Skeletal muscle satellite cell (primary cell): ENCODE results near the gene RPS27.
"Not testable (repeated sequence)": the region's sequence is repeated elsewhere in the genome, so short reads cannot be mapped to it uniquely, and the experiment has no call there.

Source experiments
- H3K27me3 ChIP-seq: 2 replicates; pipeline ENCODE4 v1.7.0; 2013; ENCODE audit warnings: low read length; ENCODE audit not compliant: control insufficient read depth, insufficient read depth
- H3K36me3 ChIP-seq: 2 replicates; pipeline ENCODE4 v1.7.0; 2013; ENCODE audit warnings: mild to moderate bottlenecking, control low read depth, low read length; ENCODE audit not compliant: insufficient read depth
- H3K4me1 ChIP-seq: 2 replicates; pipeline ENCODE4 v1.7.0; 2013; ENCODE audit warnings: low read length; ENCODE audit not compliant: control insufficient read depth, insufficient read depth
- H3K4me2 ChIP-seq: 2 replicates; pipeline ENCODE4 v1.7.0; 2013; ENCODE audit warnings: mild to moderate bottlenecking, low read length
- H3K4me3 ChIP-seq: 2 replicates; pipeline ENCODE4 v1.7.0; 2013; ENCODE audit warnings: low read length
- H3K9ac ChIP-seq: 2 replicates; pipeline ENCODE4 v1.7.0; 2013; ENCODE audit warnings: mild to moderate bottlenecking, low read depth, low read length, moderate library complexity
- H3K9me3 ChIP-seq: replicated peaks from 2 replicates; pipeline ENCODE4 v1.7.0; 2013; ENCODE audit warnings: mild to moderate bottlenecking, control low read depth, low read length

The RPS27 gene

GRCh38 chr1:153995202-153995601, 4.6 kb downstream of the RPS27 start:
- Histone ChIP-seq H3K27me3 (no peaks in the 10 kb centered on the region), H3K36me3 (peaks cover 34% of the 10 kb centered on the region), H3K9ac (no peak overlapping the region), H3K4me3 (no peak overlapping the region), H3K4me2 (no peak overlapping the region), H3K9me3 (no peaks in the 10 kb centered on the region), H3K4me1 (peaks cover 9% of the 10 kb centered on the region)

- H3K36me3 ChIP-seq = peaks cover 34% of the 10 kb centered on the region
- H3K4me3 ChIP-seq = no peak overlapping the region
Measured at GRCh38 chr1:153995640-153996039, 5.1 kb downstream of the RPS27 start.

GRCh38 chr1:153996882-153997281, 6.3 kb downstream of the RPS27 start:
- not testable (repeated sequence) for H3K9me3 ChIP-seq, H3K9ac ChIP-seq, H3K4me1 ChIP-seq, H3K4me2 ChIP-seq, H3K4me3 ChIP-seq, H3K27me3 ChIP-seq
- peaks cover 27% of the 10 kb centered on the region for H3K36me3 ChIP-seq

More at GRCh38 chr1:153995640-153996039, 5.1 kb downstream of the RPS27 start:
- Histone ChIP-seq H3K9ac (no peak overlapping the region), H3K4me2 (no peak overlapping the region), H3K4me1 (peaks cover 7% of the 10 kb centered on the region), H3K27me3 (no peaks in the 10 kb centered on the region), H3K9me3 (no peaks in the 10 kb centered on the region)

GRCh38 chr1:154000420-154000819, 9.9 kb downstream of the RPS27 start:
- H3K4me3 ChIP-seq = no peak overlapping the region
- peaks cover 3% of the 10 kb centered on the region for H3K36me3 ChIP-seq
- no peaks in the 10 kb centered on the region for H3K4me1 ChIP-seq
- no peaks in the 10 kb centered on the region for H3K27me3 ChIP-seq
- H3K9ac ChIP-seq = no peak overlapping the region
- H3K4me2 ChIP-seq = no peak overlapping the region
- no peaks in the 10 kb centered on the region for H3K9me3 ChIP-seq

GRCh38 chr1:154006136-154006535, 15.6 kb downstream of the RPS27 start:
- Histone ChIP-seq H3K27me3 (no peaks in the 10 kb centered on the region), H3K9me3 (no peaks in the 10 kb centered on the region), H3K36me3 (no peaks in the 10 kb centered on the region), H3K4me3 (no peak overlapping the region), H3K4me1 (peaks cover 5% of the 10 kb centered on the region), H3K4me2 (no peak overlapping the region), H3K9ac (no peak overlapping the region)

GRCh38 chr1:154012129-154012528, 21.6 kb downstream of the RPS27 start:
- H3K9ac ChIP-seq = no peak overlapping the region
- H3K4me2 ChIP-seq = no peak overlapping the region
- no peaks in the 10 kb centered on the region for H3K36me3 ChIP-seq
- H3K4me1 ChIP-seq = peaks cover 5% of the 10 kb centered on the region
- no peaks in the 10 kb centered on the region for H3K9me3 ChIP-seq
- no peak overlapping the region for H3K4me3 ChIP-seq
- no peaks in the 10 kb centered on the region for H3K27me3 ChIP-seq

- H3K9ac ChIP-seq, H3K36me3 ChIP-seq, H3K4me3 ChIP-seq, H3K27me3 ChIP-seq, H3K4me1 ChIP-seq, H3K9me3 ChIP-seq, H3K4me2 ChIP-seq: not testable (repeated sequence)
Measured at GRCh38 chr1:154012543-154012942, 22.0 kb downstream of the RPS27 start.

- H3K4me1 ChIP-seq = peaks cover 5% of the 10 kb centered on the region
- no peak overlapping the region for H3K4me3 ChIP-seq
- H3K9me3 ChIP-seq = no peaks in the 10 kb centered on the region
- no peaks in the 10 kb centered on the region for H3K36me3 ChIP-seq
- no peak overlapping the region for H3K4me2 ChIP-seq
- no peak overlapping the region for H3K9ac ChIP-seq
- no peaks in the 10 kb centered on the region for H3K27me3 ChIP-seq
Measured at GRCh38 chr1:154014154-154014907, 23.8 kb downstream of the RPS27 start.

GRCh38 chr1:154019269-154019668, 28.7 kb downstream of the RPS27 start:
- Histone ChIP-seq H3K9me3 (no peaks in the 10 kb centered on the region), H3K4me3 (no peak overlapping the region), H3K4me1 (peaks cover 4% of the 10 kb centered on the region), H3K4me2 (no peak overlapping the region), H3K9ac (no peak overlapping the region), H3K27me3 (no peaks in the 10 kb centered on the region), H3K36me3 (no peaks in the 10 kb centered on the region)

- Histone ChIP-seq H3K4me2 (no peak overlapping the region), H3K4me1 (no peaks in the 10 kb centered on the region), H3K4me3 (no peak overlapping the region), H3K9ac (no peak overlapping the region), H3K9me3 (no peaks in the 10 kb centered on the region), H3K27me3 (no peaks in the 10 kb centered on the region), H3K36me3 (no peaks in the 10 kb centered on the region)
Measured at GRCh38 chr1:154019940-154020339, 29.4 kb downstream of the RPS27 start.

GRCh38 chr1:154033697-154034096, 43.1 kb downstream of the RPS27 start:
- H3K27me3 ChIP-seq, H3K4me2 ChIP-seq, H3K9ac ChIP-seq, H3K9me3 ChIP-seq, H3K4me3 ChIP-seq, H3K4me1 ChIP-seq, H3K36me3 ChIP-seq: not testable (repeated sequence)
